HepG2 (cell line): ENCODE data around the gene ARPP21. TPM values are rescaled to one million over a fixed set of nuclear protein-coding genes. Genes with fewer than 3 reads are reported as not detected.

Source experiments
- ATAC-seq: fragments of 200-7000 bp; cut with Tn5 transposase; 3 replicates; pipeline ENCODE4 v1.9.1; 2020; ENCODE audit warnings: mild to moderate bottlenecking, moderate library complexity
- BruUV-seq: library from RNA; stranded (reverse); fragments of 400-500 nt; replicated peaks from 2 replicates; lab custom pipeline; 2021; lab: Mats Ljungman, UMichigan
- CTCF ChIA-PET: fragments of 300-600 bp; formaldehyde crosslinking; extraction: SDS; loops from one replicate; lab custom pipeline; 2021; ENCODE audit warnings: low total read pairs, inconsistent platforms, low intra/inter-chr PET ratio; lab: Yijun Ruan, JAX
- POLR2A ChIA-PET: fragments of 350-600 bp; sonication (Branson Sonifier 250); formaldehyde crosslinking; loops from one replicate; lab custom pipeline; 2020; ENCODE audit warnings: antibody characterized with exemption, inconsistent platforms; lab: Yijun Ruan, JAX
- DNase-seq: peaks from one replicate; pipeline ENCODE4 v3.0.0-alpha.2; 2015; ENCODE audit warnings: low spot score
- FAIRE-seq: peaks from 3 replicates; lab custom pipeline; 2011; peaks lifted over from hg19 to GRCh38; lab: Jason Lieb, UNC
- H2AFZ ChIP-seq: one replicate; pipeline ENCODE4 v1.6.1; 2011; ENCODE audit warnings: low read length, inconsistent platforms
- H3K27ac ChIP-seq: fragments of 300-600 bp; 3 replicates; pipeline ENCODE4 v1.8.0; 2011; ENCODE audit warnings: mixed run types, mild to moderate bottlenecking, mixed read lengths, low read length, inconsistent platforms; ENCODE audit not compliant: insufficient read depth; ENCODE audit errors: extremely low read length
- H3K27me3 ChIP-seq, 2 experiments: fragments of 200-600 bp in 1 of 2; 2 replicates in 1 of 2; 3 replicates in 1 of 2; pipeline versions ENCODE4 v1.6.0 to v1.8.0; 2011; ENCODE audit warnings: low read length in 2 of 2, mild to moderate bottlenecking in 2 of 2, moderate library complexity in 2 of 2, inconsistent platforms in 1 of 2; ENCODE audit not compliant: insufficient read depth in 2 of 2, control insufficient read depth in 1 of 2
- H3K36me3 ChIP-seq, 2 experiments: fragments of 200-600 bp in 1 of 2; replicated peaks in 1 of 2; 2 replicates in 1 of 2; 3 replicates in 1 of 2; pipeline versions ENCODE4 v1.5.1 to v1.8.0; 2011; ENCODE audit warnings: low read length in 2 of 2, inconsistent platforms in 1 of 2; ENCODE audit not compliant: insufficient read depth in 2 of 2, control insufficient read depth in 1 of 2
- H3K4me1 ChIP-seq: 2 replicates; pipeline ENCODE4 v1.5.1; 2012; ENCODE audit warnings: low read length, inconsistent platforms; ENCODE audit not compliant: insufficient read depth
- H3K4me2 ChIP-seq: 2 replicates; pipeline ENCODE4 v1.6.0; 2011; ENCODE audit warnings: low read depth, low read length, inconsistent platforms
- H3K4me3 ChIP-seq, 3 experiments: fragments of 200-600 bp in 1 of 3; sonication (generic), shearing (Covaris generic) in 1 of 3; replicated peaks in 1 of 3; 2 replicates each; pipeline ENCODE4 v1.5.1; 2011 to 2016; ENCODE audit warnings: low read length in 3 of 3, inconsistent platforms in 2 of 3, low read depth in 2 of 3, mild to moderate bottlenecking in 2 of 3, control low read depth in 1 of 3, mixed read lengths in 1 of 3; ENCODE audit not compliant: insufficient read depth in 1 of 3
- H3K79me2 ChIP-seq: one replicate; pipeline ENCODE4 v1.6.1; 2011; ENCODE audit warnings: low read length, inconsistent platforms; ENCODE audit not compliant: insufficient read depth
- H3K9ac ChIP-seq: 2 replicates; pipeline ENCODE4 v1.6.0; 2011; ENCODE audit warnings: mild to moderate bottlenecking, low read depth, low read length, inconsistent platforms; ENCODE audit not compliant: insufficient read depth
- H3K9me3 ChIP-seq: 2 replicates; pipeline ENCODE4 v1.5.1; 2012; ENCODE audit warnings: mild to moderate bottlenecking, low read length
- H4K20me1 ChIP-seq: 2 replicates; pipeline ENCODE4 v1.6.0; 2011; ENCODE audit warnings: inconsistent platforms, mild to moderate bottlenecking, low read length, moderate library complexity; ENCODE audit not compliant: insufficient read depth
- CBX2 ChIP-seq, 2 experiments: fragments of 200-600 bp in 1 of 2; sonication (generic); formaldehyde crosslinking in 1 of 2; IDR thresholded peaks; 2 replicates each; pipeline versions ENCODE4 v1.7.0 to v1.8.1; 2018 to 2022; ENCODE audit warnings: low read depth in 2 of 2, low read length in 1 of 2, mild to moderate bottlenecking in 1 of 2, missing genetic modification reagents in 1 of 2
- CHD4 ChIP-seq: fragments of 200-600 bp; sonication (generic); IDR thresholded peaks from 2 replicates; pipeline ENCODE4 v1.7.0; 2017; ENCODE audit warnings: mild to moderate bottlenecking, low read length, borderline replicate concordance
- KLF9 ChIP-seq: IDR thresholded peaks from 2 replicates; pipeline ENCODE4 v1.6.1; 2016; ENCODE audit warnings: low read depth
- MXI1 ChIP-seq: IDR thresholded peaks from 3 replicates; pipeline ENCODE4 v1.6.1; 2012; ENCODE audit warnings: low read depth, low read length, inconsistent platforms, borderline replicate concordance
- NAIF1 ChIP-seq: sonication (generic); formaldehyde crosslinking; IDR thresholded peaks from 2 replicates; pipeline ENCODE4 v1.5.0; 2020; ENCODE audit warnings: mild to moderate bottlenecking, missing genetic modification reagents, borderline replicate concordance
- NFRKB ChIP-seq: fragments of 450-650 bp; IDR thresholded peaks from 2 replicates; pipeline ENCODE4 v1.6.1; 2017
- PHB2 ChIP-seq: fragments of 450-650 bp; IDR thresholded peaks from 2 replicates; pipeline ENCODE4 v1.6.1; 2018; ENCODE audit not compliant: partially characterized antibody
- RARA ChIP-seq: IDR thresholded peaks from 2 replicates; pipeline ENCODE4 v1.6.1; 2016; ENCODE audit warnings: missing genetic modification reagents, missing compliant biosample characterization
- REL ChIP-seq: sonication (generic); formaldehyde crosslinking; conservative IDR thresholded peaks from 2 replicates; pipeline ENCODE4 v1.8.0; 2022; ENCODE audit warnings: mild to moderate bottlenecking, missing genetic modification reagents, moderate library complexity
- ZC3H4 ChIP-seq: sonication (generic); formaldehyde crosslinking; IDR thresholded peaks from 2 replicates; pipeline ENCODE4 v1.4.0; 2020; ENCODE audit warnings: missing genetic modification reagents, borderline replicate concordance
- ZNF230 ChIP-seq: sonication (generic); formaldehyde crosslinking; IDR thresholded peaks from 2 replicates; pipeline ENCODE4 v1.4.0; 2020; ENCODE audit warnings: mild to moderate bottlenecking, missing genetic modification reagents
- ZNF446 ChIP-seq: sonication (generic); formaldehyde crosslinking; IDR thresholded peaks from 2 replicates; pipeline ENCODE4 v1.5.0; 2020; ENCODE audit warnings: mild to moderate bottlenecking, missing genetic modification reagents
- ZNF550 ChIP-seq: sonication (generic); formaldehyde crosslinking; IDR thresholded peaks from 2 replicates; pipeline ENCODE4 v1.4.0; 2020; ENCODE audit warnings: mild to moderate bottlenecking, missing genetic modification reagents, borderline replicate concordance
- ZNF672 ChIP-seq: sonication (generic); formaldehyde crosslinking; IDR thresholded peaks from 2 replicates; pipeline ENCODE4 v1.8.1; 2022; ENCODE audit warnings: missing genetic modification reagents
- WGBS: methylation state at CpG from one replicate; pipeline ENCODE4 v1.1.6; 2017; ENCODE audit warnings: low lambda C conversion rate; 5-methylcytosine and 5-hydroxymethylcytosine counted together
- in situ Hi-C: cut with HindIII; loops from 2 replicates; pipeline ENCODE4 v1.10.0; 2017; ENCODE audit warnings: low pct_unique_long_range_greater_than_20kb; ENCODE audit not compliant: extremely low pct_ligation_motif_present
- intact Hi-C: fragments of 100-400 bp; cut with micrococcal nuclease; formaldehyde crosslinking; loops from one replicate; pipeline ENCODE4 v1.10.0; 2022; ENCODE audit not compliant: unreplicated experiment
- polyA plus RNA-seq, 8 experiments: library from polyadenylated mRNA; depleted of rRNA in 3 of 8; stranded (reverse) in 7 of 8; unstranded in 1 of 8; fragments of >200 nt; fragmentation: Illumina TruSeq in 4 of 8; extraction: Trizol in 4 of 8; gene quantifications; 2 replicates each; pipeline versions ENCODE4 v1.2.1 to v1.2.3, GENCODE V29; 2011 to 2016; ENCODE audit warnings: low read depth in 4 of 8, missing spikeins in 1 of 8, mixed read lengths in 1 of 8; ENCODE audit not compliant: insufficient read depth in 1 of 8
- total RNA-seq, 5 experiments: library from RNA; depleted of rRNA; stranded (reverse); fragments of >200 nt; fragmentation: Illumina TruSeq; extraction: Trizol; gene quantifications; 2 replicates each; pipeline ENCODE4 v1.2.3, GENCODE V29; 2016; ENCODE audit warnings: low read depth in 1 of 5
- TF ChIP-seq, protein P1 (sequence below): sonication (generic); formaldehyde crosslinking; conservative IDR thresholded peaks from 2 replicates; pipeline ENCODE4 v1.4.0; 2020; ENCODE audit warnings: mild to moderate bottlenecking, missing genetic modification reagents, moderate library complexity

ARPP21 gene
- total and polyA plus RNA-seq, 2 of the 13 experiments (the other 11 are each of a cell fraction or from before 2014, with no cell fraction given), result not detected

DNA sequence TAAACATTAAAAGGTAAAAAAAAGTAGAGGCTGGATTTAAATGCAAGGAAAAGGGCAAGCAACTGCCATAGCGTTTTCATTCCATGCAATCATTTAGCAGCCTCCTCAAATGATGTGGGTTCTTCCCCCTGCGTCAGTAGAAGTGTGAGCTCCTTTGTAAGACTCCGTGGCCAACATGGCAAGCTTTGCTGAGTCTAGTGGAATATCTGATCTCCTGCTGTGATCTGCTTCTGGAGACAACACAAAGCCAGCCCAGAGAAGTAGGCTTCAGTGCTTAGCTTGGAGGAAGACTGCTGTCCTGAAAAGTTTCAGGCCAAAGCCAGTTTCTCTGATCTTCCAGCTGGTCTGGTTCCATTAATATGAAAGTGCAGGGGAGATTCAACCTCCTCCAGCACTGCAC, 70.4 kb downstream of the ARPP21 start:
- no peaks in the 10 kb centered on the region for H3K27me3 ChIP-seq
- H3K9ac ChIP-seq, result no peak overlapping the region
- H3K4me3 ChIP-seq, result no peak overlapping the region
- BruUV-seq, result no TSS peak
- no peak for FAIRE-seq
- no peaks in the 10 kb centered on the region for H3K79me2 ChIP-seq
- H3K27ac ChIP-seq, result no peak overlapping the region
- no peaks in the 10 kb centered on the region for H3K9me3 ChIP-seq
- H3K4me1 ChIP-seq, result no peaks in the 10 kb centered on the region
- TF ChIP-seq ZNF550 (no peak), PHB2 (no peak), ZNF446 (CRISPR knock-in tag) (no peak), ZNF230 (CRISPR knock-in tag) (no peak), ZNF672 (no peak), KLF9 (CRISPR knock-in tag) (no peak), RARA (CRISPR knock-in tag) (no peak), MXI1 (no peak), REL (CRISPR knock-in tag) (no peak), NAIF1 (CRISPR knock-in tag) (no peak)
- TF ChIP-seq, all 625 proteins: peak for 0
- ChIA-PET CTCF (no interaction called here), POLR2A (no interaction called here)
- DNase-seq (no peak), ATAC-seq (no peak)
- Histone ChIP-seq H2AFZ (no peak overlapping the region), H4K20me1 (no peaks in the 10 kb centered on the region), H3K36me3 (no peaks in the 10 kb centered on the region), H3K4me2 (no peak overlapping the region)
- 0% methylated on average over 2 of the region's 3 CpGs for WGBS
- in situ Hi-C loops, result no loop called here
- intact Hi-C loops, result no loop called here

- CTCF ChIA-PET, result no interaction called here
- no peak overlapping the region for H2AFZ ChIP-seq
- in situ Hi-C loops, result no loop called here
- H3K9me3 ChIP-seq, result no peaks in the 10 kb centered on the region
- no peak for TF ChIP-seq CBX2 (IDR thresholded peaks at IDR 0.05; ENCODE audit: low read depth, low read length)
- TF ChIP-seq CBX2 (CRISPR knock-in tag; IDR thresholded peaks at IDR 0.05; ENCODE audit: low read depth), result no peak
- TF ChIP-seq, protein P1, sequence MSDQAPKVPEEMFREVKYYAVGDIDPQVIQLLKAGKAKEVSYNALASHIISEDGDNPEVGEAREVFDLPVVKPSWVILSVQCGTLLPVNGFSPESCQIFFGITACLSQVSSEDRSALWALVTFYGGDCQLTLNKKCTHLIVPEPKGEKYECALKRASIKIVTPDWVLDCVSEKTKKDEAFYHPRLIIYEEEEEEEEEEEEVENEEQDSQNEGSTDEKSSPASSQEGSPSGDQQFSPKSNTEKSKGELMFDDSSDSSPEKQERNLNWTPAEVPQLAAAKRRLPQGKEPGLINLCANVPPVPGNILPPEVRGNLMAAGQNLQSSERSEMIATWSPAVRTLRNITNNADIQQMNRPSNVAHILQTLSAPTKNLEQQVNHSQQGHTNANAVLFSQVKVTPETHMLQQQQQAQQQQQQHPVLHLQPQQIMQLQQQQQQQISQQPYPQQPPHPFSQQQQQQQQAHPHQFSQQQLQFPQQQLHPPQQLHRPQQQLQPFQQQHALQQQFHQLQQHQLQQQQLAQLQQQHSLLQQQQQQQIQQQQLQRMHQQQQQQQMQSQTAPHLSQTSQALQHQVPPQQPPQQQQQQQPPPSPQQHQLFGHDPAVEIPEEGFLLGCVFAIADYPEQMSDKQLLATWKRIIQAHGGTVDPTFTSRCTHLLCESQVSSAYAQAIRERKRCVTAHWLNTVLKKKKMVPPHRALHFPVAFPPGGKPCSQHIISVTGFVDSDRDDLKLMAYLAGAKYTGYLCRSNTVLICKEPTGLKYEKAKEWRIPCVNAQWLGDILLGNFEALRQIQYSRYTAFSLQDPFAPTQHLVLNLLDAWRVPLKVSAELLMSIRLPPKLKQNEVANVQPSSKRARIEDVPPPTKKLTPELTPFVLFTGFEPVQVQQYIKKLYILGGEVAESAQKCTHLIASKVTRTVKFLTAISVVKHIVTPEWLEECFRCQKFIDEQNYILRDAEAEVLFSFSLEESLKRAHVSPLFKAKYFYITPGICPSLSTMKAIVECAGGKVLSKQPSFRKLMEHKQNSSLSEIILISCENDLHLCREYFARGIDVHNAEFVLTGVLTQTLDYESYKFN (CRISPR knock-in tag), result no peak
- TF ChIP-seq CHD4, result no peak
- no peak for TF ChIP-seq NFRKB
- no peak for TF ChIP-seq ZC3H4 (CRISPR knock-in tag)
- TF ChIP-seq, all 625 proteins: peak for 0
- no peaks in the 10 kb centered on the region for H4K20me1 ChIP-seq
- ATAC-seq (no peak), DNase-seq (no peak), FAIRE-seq (no peak)
- no peaks in the 10 kb centered on the region for H3K79me2 ChIP-seq
- H3K36me3 ChIP-seq, result no peaks in the 10 kb centered on the region
- no peak overlapping the region for H3K4me3 ChIP-seq
- H3K9ac ChIP-seq, result no peak overlapping the region
- WGBS, result 0% methylated on average over 1 of the region's 1 CpG
- no peak overlapping the region for H3K27ac ChIP-seq
- no peak overlapping the region for H3K4me2 ChIP-seq
- POLR2A ChIA-PET, result no interaction called here
- no TSS peak for BruUV-seq
- no peaks in the 10 kb centered on the region for H3K4me1 ChIP-seq
- H3K27me3 ChIP-seq, result no peaks in the 10 kb centered on the region
- intact Hi-C loops, result no loop called here
These were observed 71.2 kb downstream of the ARPP21 start for GRCh38 chr3:35710554-35710953.
